Endothelial cell of umbilical vein (primary cell): ENCODE measurements around the gene SMCP. TPM values are rescaled to one million over a fixed set of nuclear protein-coding genes. Genes with fewer than 3 reads are reported as not detected.

ENCODE experiments used
- BruUV-seq: library from RNA; stranded (reverse); fragments of 400-500 nt; replicated peaks from 2 replicates; lab custom pipeline; 2021; lab: Mats Ljungman, UMichigan
- CTCF ChIA-PET: fragments of 300-600, 350-600 bp; sonication (Branson Sonifier 250); formaldehyde crosslinking; loops from one replicate; lab custom pipeline; 2021; ENCODE audit warnings: antibody characterized with exemption, inconsistent platforms; lab: Charles Lee
- POLR2A ChIA-PET: fragments of 300-600, 350-600 bp; sonication (Branson Sonifier 250); formaldehyde crosslinking; loops from one replicate; lab custom pipeline; 2021; ENCODE audit warnings: antibody characterized with exemption, inconsistent platforms; lab: Charles Lee
- DNase-seq: peaks from one replicate; pipeline ENCODE4 v3.0.0-alpha.2; 2011; ENCODE audit warnings: low read depth, low spot score
- FAIRE-seq: peaks from 2 replicates; lab custom pipeline; 2011; peaks lifted over from hg19 to GRCh38; lab: Jason Lieb, UNC
- H2AFZ ChIP-seq: 2 replicates; pipeline ENCODE4 v1.6.0; 2012; ENCODE audit warnings: low read depth, low read length, control low read depth, inconsistent platforms
- H3K27ac ChIP-seq: 2 replicates; pipeline ENCODE4 v1.5.1; 2011; ENCODE audit warnings: low read depth, mild to moderate bottlenecking, control low read depth, low read length, moderate library complexity; ENCODE audit not compliant: insufficient read depth
- H3K27me3 ChIP-seq, 2 experiments: 2 replicates each; pipeline versions ENCODE4 v1.6.0 to v1.6.1; 2011; ENCODE audit warnings: low read length in 2 of 2, mixed read lengths in 1 of 2; ENCODE audit not compliant: control insufficient read depth in 2 of 2, insufficient read depth in 2 of 2
- H3K36me3 ChIP-seq, 2 experiments: 2 replicates in 1 of 2; 3 replicates in 1 of 2; pipeline ENCODE4 v1.5.1; 2011; ENCODE audit warnings: low read length in 2 of 2, mild to moderate bottlenecking in 1 of 2, moderate library complexity in 1 of 2; ENCODE audit not compliant: control insufficient read depth in 2 of 2, insufficient read depth in 2 of 2; ENCODE audit errors: extremely low read depth in 1 of 2
- H3K4me1 ChIP-seq: 3 replicates; pipeline ENCODE4 v1.5.1; 2011; ENCODE audit warnings: mild to moderate bottlenecking, low read length; ENCODE audit not compliant: control insufficient read depth, insufficient read depth; ENCODE audit errors: extremely low read depth
- H3K4me2 ChIP-seq: 2 replicates; pipeline ENCODE4 v1.6.1; 2011; ENCODE audit warnings: low read length, control low read depth, mixed read lengths; ENCODE audit not compliant: insufficient read depth
- H3K4me3 ChIP-seq, 3 experiments: fragments of 200-600 bp in 1 of 3; sonication (generic), shearing (Covaris generic) in 1 of 3; replicated peaks in 1 of 3; 2 replicates each; pipeline ENCODE4 v1.5.1; 2011 to 2016; ENCODE audit warnings: control low read depth in 3 of 3, low read length in 3 of 3, mild to moderate bottlenecking in 2 of 3, inconsistent platforms in 1 of 3, low read depth in 1 of 3, moderate library complexity in 1 of 3; ENCODE audit not compliant: insufficient read depth in 1 of 3
- H3K79me2 ChIP-seq: 2 replicates; pipeline ENCODE4 v1.6.0; 2012; ENCODE audit warnings: low read length, inconsistent platforms; ENCODE audit not compliant: control insufficient read depth, insufficient read depth
- H3K9ac ChIP-seq: replicated peaks from 2 replicates; pipeline ENCODE3; 2011; ENCODE audit warnings: low read length, control low read depth; ENCODE audit not compliant: insufficient read depth; ENCODE audit errors: extremely low read depth
- H3K9me1 ChIP-seq: replicated peaks from 3 replicates; pipeline ENCODE4 v1.6.0; 2011; ENCODE audit warnings: mild to moderate bottlenecking, low read length; ENCODE audit not compliant: control insufficient read depth, insufficient read depth; ENCODE audit errors: extremely low read depth
- H3K9me3 ChIP-seq: replicated peaks from 2 replicates; pipeline ENCODE4 v1.5.1; 2012; ENCODE audit warnings: low read length, inconsistent platforms; ENCODE audit not compliant: control insufficient read depth, insufficient read depth
- H4K20me1 ChIP-seq: replicated peaks from 2 replicates; pipeline ENCODE3; 2011; ENCODE audit warnings: mild to moderate bottlenecking, low read length; ENCODE audit not compliant: control insufficient read depth, insufficient read depth; ENCODE audit errors: extremely low read depth
- FOS ChIP-seq: IDR thresholded peaks from 2 replicates; pipeline ENCODE4 v1.6.1; 2011; ENCODE audit warnings: mild to moderate bottlenecking, low read length, moderate library complexity, borderline replicate concordance; ENCODE audit not compliant: insufficient read depth
- dilution Hi-C: fragments of 300-500 bp; cut with MboI; formaldehyde crosslinking; loops from one replicate; pipeline ENCODE4 v1.15.0; 2019; ENCODE audit warnings: low sequenced_read_pairs; ENCODE audit not compliant: extremely low pct_ligation_motif_present
- intact Hi-C: fragments of 100-400 bp; cut with micrococcal nuclease; formaldehyde crosslinking; loops from one replicate; pipeline ENCODE4 v1.10.0; 2022
- polyA plus RNA-seq, 4 experiments: library from polyadenylated mRNA; depleted of rRNA in 3 of 4; stranded (reverse) in 3 of 4; unstranded in 1 of 4; fragments of >200 nt; gene quantifications; 2 replicates each; pipeline versions ENCODE4 v1.2.1 to v1.2.3, GENCODE V29; 2011 to 2012; ENCODE audit warnings: missing spikeins in 1 of 4
- total RNA-seq: library from RNA; stranded (reverse); gene quantifications from 2 replicates; pipeline ENCODE4 v1.2.3, GENCODE V29; 2021
- TF ChIP-seq, protein P1 (sequence below), 2 donors: IDR thresholded peaks; 1 replicate in 1 of 2; 2 replicates in 1 of 2; pipeline ENCODE4 v1.5.1; 2011; ENCODE audit warnings: low read length in 2 of 2, mild to moderate bottlenecking in 2 of 2, moderate library complexity in 2 of 2, control low read depth in 1 of 2, inconsistent platforms in 1 of 2, low read depth in 1 of 2; ENCODE audit not compliant: insufficient read depth in 1 of 2; ENCODE audit errors: extremely low read depth in 1 of 2

The SMCP gene
- total and polyA plus RNA-seq, 2 donors (not counting 3 experiments of a cell fraction or from before 2014, with no cell fraction given) = not detected

DNA sequence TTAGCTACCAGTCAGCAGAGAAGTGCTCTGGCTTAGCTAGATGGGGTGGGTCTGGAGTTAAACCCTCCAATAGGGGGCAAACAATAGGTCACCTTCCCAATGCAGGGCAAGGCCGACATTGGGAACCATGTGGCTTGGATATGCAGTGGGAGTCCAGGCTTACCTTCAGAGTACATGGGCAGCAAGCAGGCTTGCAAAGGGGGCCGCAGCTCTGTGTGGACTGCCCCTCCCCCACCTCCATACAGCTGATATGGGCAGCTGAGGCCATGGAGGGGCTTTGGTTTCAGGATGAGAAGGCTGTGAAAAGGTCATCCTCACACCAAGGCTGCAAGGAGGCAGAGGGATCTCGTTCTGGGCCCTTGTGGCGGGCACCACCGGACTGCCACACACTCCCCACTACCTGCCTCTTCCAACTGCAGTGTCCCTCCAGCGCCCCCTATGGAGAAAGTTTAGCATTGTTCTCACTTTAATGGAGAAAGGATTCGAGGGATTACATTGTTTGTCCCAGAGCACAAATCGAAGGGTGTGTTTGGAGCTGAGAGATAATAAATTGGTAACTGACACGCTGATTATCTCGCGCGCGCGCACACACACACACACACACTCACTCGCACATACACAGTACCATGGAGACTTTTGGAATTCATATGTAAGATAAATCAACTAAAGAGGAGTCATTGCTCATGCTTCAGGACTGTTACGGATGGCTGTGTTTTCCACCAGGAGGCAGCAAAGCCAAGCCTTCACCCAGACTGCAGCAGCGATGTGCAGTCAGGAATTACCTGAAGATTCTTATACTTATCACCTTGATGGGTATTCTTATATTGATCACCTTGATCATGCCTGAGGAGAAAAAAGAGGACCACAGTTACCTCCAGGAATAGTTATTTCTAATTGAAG lies 7.0 kb upstream of the SMCP start:
- FAIRE-seq = no peak
- H3K4me2 ChIP-seq = no peak overlapping the region

More for the DNA sequence above, 7.0 kb upstream of the SMCP start:
- Histone ChIP-seq H3K9me3 (no peaks in the 10 kb centered on the region), H3K4me3 (no peak overlapping the region), H2AFZ (no peak overlapping the region), H3K79me2 (no peaks in the 10 kb centered on the region), H3K9ac (no peak overlapping the region), H3K36me3 (no peaks in the 10 kb centered on the region), H4K20me1 (no peaks in the 10 kb centered on the region), H3K27me3 (no peaks in the 10 kb centered on the region), H3K27ac (no peak overlapping the region), H3K9me1 (no peaks in the 10 kb centered on the region), H3K4me1 (no peaks in the 10 kb centered on the region)
- ChIA-PET CTCF (interaction anchor here (0.7 to 3.3 kb wide), 5 partner anchors 13 to 322 kb away, joined by 3 to 38 read pairs (median 4); no protein-coding TSS in a partner anchor), POLR2A (interaction anchor here (0.6 kb wide), 1 partner anchor 173 kb away, joined by 3 read pairs; the partner anchor contains the start of gene LCE2A)
- BruUV-seq = no TSS peak
- intact Hi-C loops (loop anchor here (1.0 kb wide), 1 partner anchor 352 kb away; no protein-coding TSS in a partner anchor), dilution Hi-C loops (no loop called here)
- TF ChIP-seq FOS = no peak
- TF ChIP-seq, protein P1, sequence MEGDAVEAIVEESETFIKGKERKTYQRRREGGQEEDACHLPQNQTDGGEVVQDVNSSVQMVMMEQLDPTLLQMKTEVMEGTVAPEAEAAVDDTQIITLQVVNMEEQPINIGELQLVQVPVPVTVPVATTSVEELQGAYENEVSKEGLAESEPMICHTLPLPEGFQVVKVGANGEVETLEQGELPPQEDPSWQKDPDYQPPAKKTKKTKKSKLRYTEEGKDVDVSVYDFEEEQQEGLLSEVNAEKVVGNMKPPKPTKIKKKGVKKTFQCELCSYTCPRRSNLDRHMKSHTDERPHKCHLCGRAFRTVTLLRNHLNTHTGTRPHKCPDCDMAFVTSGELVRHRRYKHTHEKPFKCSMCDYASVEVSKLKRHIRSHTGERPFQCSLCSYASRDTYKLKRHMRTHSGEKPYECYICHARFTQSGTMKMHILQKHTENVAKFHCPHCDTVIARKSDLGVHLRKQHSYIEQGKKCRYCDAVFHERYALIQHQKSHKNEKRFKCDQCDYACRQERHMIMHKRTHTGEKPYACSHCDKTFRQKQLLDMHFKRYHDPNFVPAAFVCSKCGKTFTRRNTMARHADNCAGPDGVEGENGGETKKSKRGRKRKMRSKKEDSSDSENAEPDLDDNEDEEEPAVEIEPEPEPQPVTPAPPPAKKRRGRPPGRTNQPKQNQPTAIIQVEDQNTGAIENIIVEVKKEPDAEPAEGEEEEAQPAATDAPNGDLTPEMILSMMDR (IDR thresholded peaks at IDR 0.05; ENCODE audit: extremely low read depth in 1 of 2, insufficient read depth in 1 of 2, low read depth in 1 of 2, low read length in 2 of 2) = peak in 1 of 2 donors; percentile 25
- peak; percentile 12 for DNase-seq
